GM12878 (cell line): Measurements from ENCODE around the gene LILRB3. TPM values are rescaled to one million over a fixed set of nuclear protein-coding genes. Genes with fewer than 3 reads are reported as not detected.
A peak's percentile ranks its signal among the peaks of the same experiment; 100 is the strongest.

Experiments
- ATAC-seq: fragments of 200-7000 bp; cut with Tn5 transposase; 3 replicates; pipeline ENCODE4 v1.9.1; 2020; ENCODE audit warnings: mild to moderate bottlenecking, moderate library complexity
- BruUV-seq: library from RNA; stranded (reverse); fragments of 400-500 nt; replicated peaks from 2 replicates; lab custom pipeline; 2021; lab: Mats Ljungman, UMichigan
- CTCF ChIA-PET: fragments of 300-600 bp; sonication (Branson Sonifier 250); formaldehyde crosslinking; extraction: SDS; loops from one replicate; lab custom pipeline; 2021; ENCODE audit warnings: inconsistent platforms; lab: Yijun Ruan, JAX
- POLR2A ChIA-PET: fragments of 350-600 bp; formaldehyde crosslinking; extraction: SDS; loops from one replicate; lab custom pipeline; 2021; ENCODE audit warnings: inconsistent platforms; lab: Charles Lee
- RAD21 ChIA-PET: fragments of 300-600 bp; sonication (Branson Sonifier 250); formaldehyde crosslinking; loops from one replicate; lab custom pipeline; 2023; ENCODE audit warnings: antibody characterized with exemption; ENCODE audit not compliant: unreplicated experiment; lab: Charles Lee
- SMC1A ChIA-PET: fragments of 300-600 bp; sonication (Branson Sonifier 250); formaldehyde crosslinking; loops from one replicate; lab custom pipeline; 2023; ENCODE audit not compliant: unreplicated experiment, uncharacterized antibody; lab: Charles Lee
- DNase-seq: peaks from one replicate; pipeline ENCODE4 v3.0.0-alpha.2; 2011; ENCODE audit warnings: low read depth, low spot score
- FAIRE-seq: peaks from 3 replicates; lab custom pipeline; 2011; peaks lifted over from hg19 to GRCh38; lab: Jason Lieb, UNC
- H2AFZ ChIP-seq: 2 replicates; pipeline ENCODE4 v1.6.0; 2011; ENCODE audit warnings: low read depth, low read length, control low read depth; ENCODE audit not compliant: control insufficient read depth
- H3K27ac ChIP-seq: 2 replicates; pipeline ENCODE4 v1.5.1; 2011; ENCODE audit warnings: control low read depth; ENCODE audit not compliant: control insufficient read depth, insufficient read depth
- H3K27me3 ChIP-seq, 2 experiments: replicated peaks in 1 of 2; 2 replicates each; pipeline versions ENCODE4 v1.6.0 to v1.6.1; 2011; ENCODE audit warnings: low read length in 1 of 2; ENCODE audit not compliant: control insufficient read depth in 2 of 2, insufficient read depth in 2 of 2
- H3K36me3 ChIP-seq, 2 experiments: 2 replicates each; pipeline ENCODE4 v1.5.1; 2011; ENCODE audit warnings: low read length in 1 of 2; ENCODE audit not compliant: control insufficient read depth in 2 of 2, insufficient read depth in 2 of 2
- H3K4me1 ChIP-seq: 2 replicates; pipeline ENCODE4 v1.6.1; 2011; ENCODE audit warnings: mild to moderate bottlenecking, low read length, moderate library complexity, mixed read lengths; ENCODE audit not compliant: control insufficient read depth, insufficient read depth
- H3K4me2 ChIP-seq: 2 replicates; pipeline ENCODE4 v1.6.0; 2011; ENCODE audit warnings: control low read depth; ENCODE audit not compliant: control insufficient read depth, insufficient read depth
- H3K4me3 ChIP-seq: fragments of 200-600 bp; sonication (generic); 2 replicates; pipeline ENCODE4 v1.5.1; 2016
- H3K79me2 ChIP-seq: 2 replicates; pipeline ENCODE4 v1.6.0; 2011; ENCODE audit warnings: low read length; ENCODE audit not compliant: control insufficient read depth, insufficient read depth
- H3K9ac ChIP-seq: 2 replicates; pipeline ENCODE4 v1.8.0; 2011; ENCODE audit warnings: low read length, control low read depth, mixed read lengths; ENCODE audit not compliant: control insufficient read depth, insufficient read depth
- H3K9me3 ChIP-seq: replicated peaks from 3 replicates; pipeline ENCODE4 v1.5.1; 2011; ENCODE audit warnings: mild to moderate bottlenecking, low read length; ENCODE audit not compliant: control insufficient read depth, insufficient read depth
- H4K20me1 ChIP-seq: 2 replicates; pipeline ENCODE4 v1.6.0; 2011; ENCODE audit not compliant: control insufficient read depth, insufficient read depth
- BMI1 ChIP-seq: fragments of 450-650 bp; IDR thresholded peaks from 2 replicates; pipeline ENCODE4 v1.6.1; 2016; ENCODE audit warnings: mild to moderate bottlenecking, moderate library complexity, borderline replicate concordance
- CBX5 ChIP-seq: sonication (generic); IDR thresholded peaks from 2 replicates; pipeline ENCODE4 v1.6.1; 2016; ENCODE audit warnings: low read depth, moderate library complexity, mild to moderate bottlenecking, inconsistent platforms
- CHD1 ChIP-seq: IDR thresholded peaks from 2 replicates; pipeline ENCODE4 v1.6.1; 2012; ENCODE audit warnings: low read depth, low read length, improper control_type of control experiment
- CHD2 ChIP-seq: IDR thresholded peaks from 2 replicates; pipeline ENCODE4 v1.6.1; 2011; ENCODE audit warnings: low read depth, low read length, improper control_type of control experiment, borderline replicate concordance
- CREB1 ChIP-seq: IDR thresholded peaks from 2 replicates; pipeline ENCODE4 v1.6.1; 2012; ENCODE audit warnings: low read depth, mild to moderate bottlenecking, inconsistent platforms
- HDGF ChIP-seq: fragments of 450-650 bp; IDR thresholded peaks from 2 replicates; pipeline ENCODE4 v1.6.1; 2016; ENCODE audit warnings: antibody characterized with exemption
- IKZF2 ChIP-seq, 2 experiments: fragments of 450-650 bp; IDR thresholded peaks; 2 replicates each; pipeline ENCODE4 v1.6.1; 2017; ENCODE audit warnings: mild to moderate bottlenecking in 2 of 2, moderate library complexity in 2 of 2
- NFIC ChIP-seq: IDR thresholded peaks from 2 replicates; pipeline ENCODE4 v1.6.1; 2012; ENCODE audit warnings: low read depth, mild to moderate bottlenecking, inconsistent platforms, low read length, moderate library complexity
- NR2C2 ChIP-seq: IDR thresholded peaks from 2 replicates; pipeline ENCODE4 v1.6.1; 2011; ENCODE audit warnings: borderline replicate concordance, low read depth; ENCODE audit not compliant: control insufficient read depth, insufficient read length
- NRF1 ChIP-seq: conservative IDR thresholded peaks from 2 replicates; pipeline ENCODE4 v1.6.1; 2011; ENCODE audit warnings: mild to moderate bottlenecking, low read depth, low read length, improper control_type of control experiment
- POLR2AphosphoS2 ChIP-seq: IDR thresholded peaks from 2 replicates; pipeline ENCODE4 v1.6.1; 2011; ENCODE audit warnings: low read depth, mild to moderate bottlenecking, low read length, improper control_type of control experiment, moderate library complexity
- RFX5 ChIP-seq: IDR thresholded peaks from 2 replicates; pipeline ENCODE4 v1.6.1; 2011; ENCODE audit warnings: low read depth, low read length, improper control_type of control experiment
- SMC3 ChIP-seq: IDR thresholded peaks from 2 replicates; pipeline ENCODE4 v1.6.1; 2011; ENCODE audit warnings: low read length, improper control_type of control experiment, borderline replicate concordance
- SREBF1 ChIP-seq: IDR thresholded peaks from 2 replicates; pipeline ENCODE4 v1.6.1; 2012; ENCODE audit warnings: mild to moderate bottlenecking, low read length
- YBX1 ChIP-seq: fragments of 450-650 bp; IDR thresholded peaks from 2 replicates; pipeline ENCODE4 v1.6.1; 2016; ENCODE audit warnings: antibody characterized with exemption
- ZBED1 ChIP-seq: IDR thresholded peaks from 2 replicates; pipeline ENCODE4 v1.6.1; 2016; ENCODE audit warnings: borderline replicate concordance
- ZNF24 ChIP-seq: fragments of 450-650 bp; IDR thresholded peaks from 2 replicates; pipeline ENCODE4 v1.6.1; 2017; ENCODE audit warnings: antibody characterized with exemption, mild to moderate bottlenecking
- WGBS: methylation state at CpG from one replicate; pipeline ENCODE4 v1.1.6; 2016; ENCODE audit warnings: low lambda C conversion rate; ENCODE audit not compliant: insufficient replicate concordance, insufficient coverage; ENCODE audit errors: missing lambda C conversion rate; 5-methylcytosine and 5-hydroxymethylcytosine counted together
- in situ Hi-C: fragments of 300-500 bp; cut with MboI; formaldehyde crosslinking; loops from 9 replicates; pipeline ENCODE4 v1.14.3; 2018; ENCODE audit warnings: mixed read lengths
- intact Hi-C: fragments of 100-400 bp; cut with micrococcal nuclease; formaldehyde crosslinking; loops from one replicate; pipeline ENCODE4 v1.14.2; 2022; ENCODE audit not compliant: unreplicated experiment
- polyA plus RNA-seq, 11 experiments: library from polyadenylated mRNA; depleted of rRNA in 4 of 11; unstranded in 6 of 11; stranded (reverse) in 5 of 11; fragments of >200 nt; fragmentation: Nextera tagmentation in 4 of 11; fragmentation: Illumina TruSeq in 1 of 11; extraction: Ambion mirVana in 4 of 11; extraction: Trizol in 1 of 11; gene quantifications; 1 replicate in 1 of 11; 2 replicates in 10 of 11; pipeline versions ENCODE4 v1.2.1 to v1.2.3, GENCODE V29; 2011 to 2016; ENCODE audit warnings: inconsistent platforms in 2 of 11, missing spikeins in 2 of 11, low read depth in 1 of 11
- total RNA-seq, 4 experiments: library from RNA; depleted of rRNA in 3 of 4; stranded (reverse); fragments of >200 nt in 3 of 4; fragmentation: Illumina TruSeq in 1 of 4; extraction: Trizol in 1 of 4; gene quantifications; 2 replicates each; pipeline versions ENCODE4 v1.2.1 to v1.2.3, GENCODE V29; 2013 to 2021
- TF ChIP-seq, protein P1 (sequence below): fragments of 450-650 bp; IDR thresholded peaks from 2 replicates; pipeline ENCODE4 v1.6.1; 2014; ENCODE audit warnings: mild to moderate bottlenecking

Gene LILRB3
- total and polyA plus RNA-seq, 10 of the 15 experiments (the other 5 are each of a cell fraction or from before 2014, with no cell fraction given), result 0.04 to 1.1 (median 0.18) TPM; not detected in 1

DNA sequence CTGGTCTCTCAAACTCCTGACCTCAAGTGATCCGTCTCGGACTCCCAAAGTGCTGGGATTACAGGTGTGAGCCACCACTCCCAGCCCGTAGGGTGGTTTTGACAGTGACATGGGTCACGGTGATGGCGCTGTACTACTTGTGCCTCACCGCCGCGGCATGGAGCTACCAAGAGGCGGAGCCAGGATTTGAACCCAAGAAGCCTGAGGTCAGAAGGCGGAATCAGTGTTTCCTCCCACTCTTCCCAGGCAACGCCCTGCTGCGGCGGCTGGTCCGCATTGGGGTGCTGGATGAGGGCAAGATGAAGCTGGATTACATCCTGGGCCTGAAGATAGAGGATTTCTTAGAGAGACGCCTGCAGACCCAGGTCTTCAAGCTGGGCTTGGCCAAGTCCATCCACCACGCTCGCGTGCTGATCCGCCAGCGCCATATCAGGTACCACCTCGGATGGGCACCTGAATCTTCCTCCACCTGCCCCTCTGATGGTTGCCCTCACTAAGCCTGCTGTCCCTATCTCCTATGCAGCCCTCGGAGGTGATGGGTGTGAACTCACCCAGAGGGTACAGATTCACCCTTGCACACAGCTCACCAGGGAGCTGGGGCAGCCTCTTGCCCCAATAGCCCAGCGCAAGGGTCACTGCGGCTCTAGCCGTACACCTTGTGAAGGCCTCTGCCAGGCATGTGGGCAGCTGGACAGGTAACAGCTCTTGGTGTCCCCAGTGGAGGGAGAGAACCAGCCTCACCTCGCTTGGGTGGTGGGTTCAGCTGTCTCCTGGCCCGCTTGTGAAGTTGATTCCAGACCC lies 16.6 kb downstream of the LILRB3 start:
- RAD21 ChIA-PET, result no interaction called here
- H3K9me3 ChIP-seq, result no peaks in the 10 kb centered on the region
- no peak for DNase-seq
- CTCF ChIA-PET, result interaction anchor here (0.8 to 1.1 kb wide), 3 partner anchors 20 to 184 kb away, joined by 3 to 4 read pairs (median 3); no protein-coding TSS in a partner anchor
- peak overlapping the region; percentile 1; the same call in 1 of the 2 replicates for H3K4me3 ChIP-seq
- no peak overlapping the region for H3K27ac ChIP-seq
- H3K36me3 ChIP-seq, result peaks cover 25 to 34% of the 10 kb centered on the region in 2 experiments
- no peak for ATAC-seq
- SMC1A ChIA-PET, result interaction anchor here (1.0 kb wide), 1 partner anchor 16 kb away, joined by 4 read pairs; the partner anchor contains the start of gene TSEN34
- H2AFZ ChIP-seq, result no peak overlapping the region
- intact Hi-C loops (no loop called here), in situ Hi-C loops (no loop called here)
- BruUV-seq, result no TSS peak
- H3K4me1 ChIP-seq, result peaks cover 66% of the 10 kb centered on the region
- no peaks in the 10 kb centered on the region for H3K27me3 ChIP-seq
- FAIRE-seq, result no peak
- no peak overlapping the region for H3K9ac ChIP-seq
- TF ChIP-seq RFX5, result no peak
- TF ChIP-seq POLR2AphosphoS2, result no peak; the same call in 1 of the 2 replicates
- no peak for TF ChIP-seq CHD1
- TF ChIP-seq, protein P1, sequence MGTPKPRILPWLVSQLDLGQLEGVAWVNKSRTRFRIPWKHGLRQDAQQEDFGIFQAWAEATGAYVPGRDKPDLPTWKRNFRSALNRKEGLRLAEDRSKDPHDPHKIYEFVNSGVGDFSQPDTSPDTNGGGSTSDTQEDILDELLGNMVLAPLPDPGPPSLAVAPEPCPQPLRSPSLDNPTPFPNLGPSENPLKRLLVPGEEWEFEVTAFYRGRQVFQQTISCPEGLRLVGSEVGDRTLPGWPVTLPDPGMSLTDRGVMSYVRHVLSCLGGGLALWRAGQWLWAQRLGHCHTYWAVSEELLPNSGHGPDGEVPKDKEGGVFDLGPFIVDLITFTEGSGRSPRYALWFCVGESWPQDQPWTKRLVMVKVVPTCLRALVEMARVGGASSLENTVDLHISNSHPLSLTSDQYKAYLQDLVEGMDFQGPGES, result no peak
- TF ChIP-seq ZBED1, result no peak
- no peak for TF ChIP-seq NRF1
- TF ChIP-seq NFIC, result no peak
- no peak for TF ChIP-seq CBX5
- TF ChIP-seq CHD2, result no peak
- no peak for TF ChIP-seq SREBF1
- TF ChIP-seq NR2C2, result no peak
- TF ChIP-seq BMI1, result no peak
- no peak for TF ChIP-seq IKZF2 (IDR thresholded peaks at IDR 0.05)
- no peak for TF ChIP-seq HDGF
- no peak for TF ChIP-seq ZNF24
- no peak for TF ChIP-seq CREB1
- no peak for TF ChIP-seq SMC3
- TF ChIP-seq YBX1, result no peak
- POLR2A ChIA-PET, result interaction anchor here (7.7 kb wide), 1 partner anchor 16 kb away, joined by 100 read pairs; the partner anchor contains the start of genes MBOAT7 and TSEN34
- 94% methylated on average over 27 of the region's 27 CpGs for WGBS
- H3K79me2 ChIP-seq, result peaks cover 54% of the 10 kb centered on the region
- peak overlapping the region; percentile 91 for H3K4me2 ChIP-seq
- peaks cover 23% of the 10 kb centered on the region for H4K20me1 ChIP-seq
